Right atrium auricular region (tissue), 2 donors: Measurements from ENCODE around the gene SLC31A1. TPM values are rescaled to one million over a fixed set of nuclear protein-coding genes. Genes with fewer than 3 reads are reported as not detected.

Experiments used
- DNase-seq: peaks from one replicate; pipeline ENCODE4 v3.0.0-alpha.2; 2019; ENCODE audit warnings: low spot score
- H3K27ac ChIP-seq, 2 donors: fragments of 200-600 bp; sonication (generic); 1 replicate in 1 of 2; 2 replicates in 1 of 2; pipeline ENCODE4 v1.5.1; 2016 to 2019
- H3K27me3 ChIP-seq, 2 donors: fragments of 200-600 bp; sonication (generic); one replicate each; pipeline versions ENCODE4 v1.5.1 to v1.6.0; 2017 to 2019
- H3K36me3 ChIP-seq: fragments of 200-600 bp; sonication (generic); one replicate; pipeline ENCODE4 v1.5.1; 2016
- H3K4me1 ChIP-seq, 2 donors: fragments of 200-600 bp; sonication (generic); one replicate each; pipeline versions ENCODE4 v1.5.1 to v1.6.0; 2017 to 2019
- H3K4me3 ChIP-seq, 2 donors: fragments of 200-600 bp; sonication (generic); 1 replicate in 1 of 2; 2 replicates in 1 of 2; pipeline ENCODE4 v1.5.1; 2017 to 2019; ENCODE audit warnings: mild to moderate bottlenecking in 1 of 2, moderate library complexity in 1 of 2
- H3K9me3 ChIP-seq, 2 donors: fragments of 200-600 bp; sonication (generic); one replicate each; pipeline ENCODE4 v1.5.1; 2019
- CTCF ChIP-seq, 2 donors: fragments of 200-600 bp; sonication (generic); IDR thresholded peaks; one replicate each; pipeline ENCODE4 v1.5.1; 2019; ENCODE audit warnings: antibody characterized with exemption in 2 of 2
- total RNA-seq, 2 donors: library from RNA; depleted of rRNA; stranded (reverse); fragments of >200 nt; gene quantifications; one replicate each; pipeline ENCODE4 v1.1.0, GENCODE V29; 2016

SLC31A1 gene
- total RNA-seq, 2 donors from 2014 or later: 10.0 to 11.1 TPM

- no peaks in the 10 kb centered on the region for H3K4me1 ChIP-seq
- H3K27me3 ChIP-seq: no peaks in the 10 kb centered on the region
- no peak for DNase-seq
- no peaks in the 10 kb centered on the region for H3K9me3 ChIP-seq
- H3K4me3 ChIP-seq: no peak overlapping the region
- H3K27ac ChIP-seq: no peak overlapping the region
- TF ChIP-seq CTCF (IDR thresholded peaks at IDR 0.05): peak; percentile 26 to 72
- H3K36me3 ChIP-seq: no peaks in the 10 kb centered on the region
Observed at GRCh38 chr9:113309204-113309813, 88.0 kb downstream of the SLC31A1 start.

GRCh38 chr9:113310538-113310937 is 89.2 kb downstream of the SLC31A1 start:
- no peak for DNase-seq
- Histone ChIP-seq H3K27me3 (no peaks in the 10 kb centered on the region), H3K9me3 (no peaks in the 10 kb centered on the region), H3K4me1 (no peaks in the 10 kb centered on the region), H3K27ac (no peak overlapping the region), H3K36me3 (no peaks in the 10 kb centered on the region), H3K4me3 (no peak overlapping the region)
- TF ChIP-seq CTCF (IDR thresholded peaks at IDR 0.05): no peak

- no peaks in the 10 kb centered on the region for H3K9me3 ChIP-seq
- no peak for TF ChIP-seq CTCF (IDR thresholded peaks at IDR 0.05)
Observed at GRCh38 chr9:113311961-113312360, 90.6 kb downstream of the SLC31A1 start.

GRCh38 chr9:113313261-113313660 is 91.9 kb downstream of the SLC31A1 start:
- TF ChIP-seq CTCF (IDR thresholded peaks at IDR 0.05): no peak
- Histone ChIP-seq H3K27me3 (no peaks in the 10 kb centered on the region), H3K4me3 (no peak overlapping the region), H3K4me1 (no peaks in the 10 kb centered on the region), H3K9me3 (no peaks in the 10 kb centered on the region), H3K36me3 (no peaks in the 10 kb centered on the region), H3K27ac (no peak overlapping the region)
- no peak for DNase-seq

More at GRCh38 chr9:113311961-113312360, 90.6 kb downstream of the SLC31A1 start:
- DNase-seq: no peak
- H3K27me3 ChIP-seq: no peaks in the 10 kb centered on the region
- H3K27ac ChIP-seq: no peak overlapping the region
- no peaks in the 10 kb centered on the region for H3K36me3 ChIP-seq
- no peak overlapping the region for H3K4me3 ChIP-seq
- H3K4me1 ChIP-seq: no peaks in the 10 kb centered on the region

Other genes with a start within 250 kb of the SLC31A1 start
- 1 to 10 TPM; 3.8 to 4.1 TPM for gene ZNF883, start 209.4 kb upstream of the SLC31A1 start, total RNA-seq
- 1 to 10 TPM; 1.0 to 2.2 TPM for gene ZFP37, start 164.8 kb upstream of the SLC31A1 start, total RNA-seq
- 10 to 100 TPM in 1 of 2 donors, 1 to 10 TPM in 1; 9.5 to 19.5 TPM for gene SLC31A2, start 70.5 kb upstream of the SLC31A1 start, total RNA-seq
- gene FKBP15, start 267 bp upstream of the SLC31A1 start, total RNA-seq: 10 to 100 TPM; 14.7 to 16.6 TPM
- gene CDC26, start 54.0 kb downstream of the SLC31A1 start, total RNA-seq: 10 to 100 TPM; 31.7 to 42.6 TPM
- 10 to 100 TPM in 1 of 2 donors, 1 to 10 TPM in 1; 8.7 to 11.1 TPM for gene PRPF4, start 54.1 kb downstream of the SLC31A1 start, total RNA-seq
- gene RNF183, start 81.8 kb downstream of the SLC31A1 start, total RNA-seq: not detected
- 1 to 10 TPM; 2.3 to 4.6 TPM for gene WDR31, start 118.7 kb downstream of the SLC31A1 start, total RNA-seq
- 1 to 10 TPM in 1 of 2 donors, under 1 TPM in 1; 0.48 to 3.8 TPM for gene BSPRY, start 128.0 kb downstream of the SLC31A1 start, total RNA-seq
- 10 to 100 TPM; 20.0 to 25.6 TPM for gene HDHD3, start 155.4 kb downstream of the SLC31A1 start, total RNA-seq
- gene ALAD, start 179.7 kb downstream of the SLC31A1 start, total RNA-seq: 10 to 100 TPM; 16.2 to 17.8 TPM
- 10 to 100 TPM; 17.9 to 21.5 TPM for gene POLE3, start 189.1 kb downstream of the SLC31A1 start, total RNA-seq
- gene C9orf43, start 189.2 kb downstream of the SLC31A1 start, total RNA-seq: not detected
- gene RGS3, start 242.2 kb downstream of the SLC31A1 start, total RNA-seq: 100 to 1,000 TPM; 112 to 184 TPM